Activated T-cell treated with anti-CD3 and anti-CD28 coated beads, Interleukin-2, amount 50 U/mL, for 4 hours (primary cell): Measurements from ENCODE around the gene DYSF. TPM values are rescaled to one million over a fixed set of nuclear protein-coding genes. Genes with fewer than 3 reads are reported as not detected.

ENCODE experiments used
- ATAC-seq, 2 donors: fragments of 200-7000 bp; cut with Tn5 transposase; one replicate each; pipeline ENCODE4 v1.10.0; 2021
- DNase-seq: peaks from one replicate; pipeline ENCODE4 v3.0.0-alpha.2; 2020
- H3K27me3 Mint-ChIP-seq: one replicate; pipeline ENCODE4 v1.8.0; 2021; ENCODE audit warnings: low read depth, mixed read lengths
- H3K36me3 Mint-ChIP-seq: one replicate; pipeline ENCODE4 v1.8.0; 2022; ENCODE audit warnings: mixed read lengths; ENCODE audit not compliant: insufficient read depth
- H3K4me1 Mint-ChIP-seq: one replicate; pipeline ENCODE4 v1.8.0; 2021; ENCODE audit warnings: low read depth, mixed read lengths
- H3K4me3 Mint-ChIP-seq: one replicate; pipeline ENCODE4 v1.8.0; 2021; ENCODE audit warnings: mild to moderate bottlenecking, moderate library complexity, mixed read lengths
- H3K9me3 Mint-ChIP-seq: one replicate; pipeline ENCODE4 v1.8.0; 2021; ENCODE audit warnings: mixed read lengths
- total RNA-seq, 3 donors: library from RNA; stranded (reverse); gene quantifications; one replicate each; pipeline ENCODE4 v1.2.1, GENCODE V29; 2021

Gene DYSF
- total RNA-seq, 3 donors from 2014 or later = 0.16 to 0.87 (median 0.25) TPM

- DNase-seq (no peak), ATAC-seq (no peak)
- H3K36me3 Mint-ChIP-seq = no peaks in the 10 kb centered on the region
- H3K4me1 Mint-ChIP-seq = no peaks in the 10 kb centered on the region
- H3K4me3 Mint-ChIP-seq = no peak overlapping the region
- no peaks in the 10 kb centered on the region for H3K9me3 Mint-ChIP-seq
- peaks cover 4% of the 10 kb centered on the region for H3K27me3 Mint-ChIP-seq
These were observed 261.4 kb downstream of the DYSF start for GRCh38 chr2:71714601-71715240.

- no peaks in the 10 kb centered on the region for H3K4me1 Mint-ChIP-seq
- peaks cover 4% of the 10 kb centered on the region for H3K27me3 Mint-ChIP-seq
- no peaks in the 10 kb centered on the region for H3K9me3 Mint-ChIP-seq
- H3K4me3 Mint-ChIP-seq = no peak overlapping the region
- DNase-seq (no peak), ATAC-seq (no peak)
- H3K36me3 Mint-ChIP-seq = no peaks in the 10 kb centered on the region
These were observed 261.9 kb downstream of the DYSF start for GRCh38 chr2:71715241-71715750.

GRCh38 chr2:71715951-71716696 lies 262.8 kb downstream of the DYSF start:
- ATAC-seq (no peak), DNase-seq (no peak)
- peaks cover 3% of the 10 kb centered on the region for H3K27me3 Mint-ChIP-seq
- no peaks in the 10 kb centered on the region for H3K9me3 Mint-ChIP-seq
- no peaks in the 10 kb centered on the region for H3K36me3 Mint-ChIP-seq
- no peak overlapping the region for H3K4me3 Mint-ChIP-seq
- no peaks in the 10 kb centered on the region for H3K4me1 Mint-ChIP-seq

GRCh38 chr2:71716697-71717624 lies 263.6 kb downstream of the DYSF start:
- Mint-ChIP-seq H3K27me3 (no peaks in the 10 kb centered on the region), H3K4me1 (no peaks in the 10 kb centered on the region), H3K36me3 (no peaks in the 10 kb centered on the region), H3K9me3 (peaks cover under 1% of the 10 kb centered on the region), H3K4me3 (no peak overlapping the region)
- ATAC-seq = no peak
- DNase-seq = no peak

GRCh38 chr2:71718686-71719085 lies 265.3 kb downstream of the DYSF start:
- ATAC-seq (no peak), DNase-seq (no peak)
- no peak overlapping the region for H3K4me3 Mint-ChIP-seq
- no peaks in the 10 kb centered on the region for H3K36me3 Mint-ChIP-seq
- H3K4me1 Mint-ChIP-seq = no peaks in the 10 kb centered on the region
- no peaks in the 10 kb centered on the region for H3K27me3 Mint-ChIP-seq
- peaks cover 8% of the 10 kb centered on the region for H3K9me3 Mint-ChIP-seq

- no peaks in the 10 kb centered on the region for H3K27me3 Mint-ChIP-seq
- no peaks in the 10 kb centered on the region for H3K4me1 Mint-ChIP-seq
- H3K4me3 Mint-ChIP-seq = no peak overlapping the region
- H3K9me3 Mint-ChIP-seq = peaks cover 8% of the 10 kb centered on the region
- H3K36me3 Mint-ChIP-seq = no peaks in the 10 kb centered on the region
- ATAC-seq (no peak), DNase-seq (no peak)
These were observed 266.3 kb downstream of the DYSF start for GRCh38 chr2:71719520-71720282.

- DNase-seq = no peak
- Mint-ChIP-seq H3K4me1 (no peaks in the 10 kb centered on the region), H3K27me3 (no peaks in the 10 kb centered on the region), H3K4me3 (no peak overlapping the region), H3K36me3 (no peaks in the 10 kb centered on the region), H3K9me3 (peaks cover 8% of the 10 kb centered on the region)
- ATAC-seq = no peak
These were observed 266.9 kb downstream of the DYSF start for GRCh38 chr2:71720283-71720560.

GRCh38 chr2:71720596-71721361 lies 267.4 kb downstream of the DYSF start:
- Mint-ChIP-seq H3K4me3 (no peak overlapping the region), H3K27me3 (no peaks in the 10 kb centered on the region), H3K9me3 (peaks cover 8% of the 10 kb centered on the region), H3K36me3 (no peaks in the 10 kb centered on the region), H3K4me1 (no peaks in the 10 kb centered on the region)
- no peak for DNase-seq
- no peak for ATAC-seq

- H3K27me3 Mint-ChIP-seq = no peaks in the 10 kb centered on the region
- H3K4me1 Mint-ChIP-seq = no peaks in the 10 kb centered on the region
- no peak overlapping the region for H3K4me3 Mint-ChIP-seq
- peaks cover 8% of the 10 kb centered on the region for H3K9me3 Mint-ChIP-seq
- no peaks in the 10 kb centered on the region for H3K36me3 Mint-ChIP-seq
- ATAC-seq = no peak
- no peak for DNase-seq
These were observed 268.0 kb downstream of the DYSF start for GRCh38 chr2:71721362-71721665.

- Mint-ChIP-seq H3K27me3 (no peaks in the 10 kb centered on the region), H3K9me3 (peaks cover 8% of the 10 kb centered on the region), H3K4me3 (no peak overlapping the region), H3K4me1 (no peaks in the 10 kb centered on the region), H3K36me3 (no peaks in the 10 kb centered on the region)
- DNase-seq (no peak), ATAC-seq (no peak)
These were observed 268.3 kb downstream of the DYSF start for GRCh38 chr2:71721669-71722068.

- no peaks in the 10 kb centered on the region for H3K27me3 Mint-ChIP-seq
- ATAC-seq = no peak
- no peak overlapping the region for H3K4me3 Mint-ChIP-seq
These were observed 268.9 kb downstream of the DYSF start for GRCh38 chr2:71722286-71722685.

GRCh38 chr2:71724793-71725192 lies 271.4 kb downstream of the DYSF start:
- no peaks in the 10 kb centered on the region for H3K4me1 Mint-ChIP-seq
- H3K4me3 Mint-ChIP-seq = no peak overlapping the region
- DNase-seq = no peak
- no peaks in the 10 kb centered on the region for H3K27me3 Mint-ChIP-seq
- no peak for ATAC-seq
- peaks cover 8% of the 10 kb centered on the region for H3K9me3 Mint-ChIP-seq
- H3K36me3 Mint-ChIP-seq = no peaks in the 10 kb centered on the region

More at GRCh38 chr2:71722286-71722685, 268.9 kb downstream of the DYSF start:
- Mint-ChIP-seq H3K36me3 (no peaks in the 10 kb centered on the region), H3K9me3 (peaks cover 8% of the 10 kb centered on the region), H3K4me1 (no peaks in the 10 kb centered on the region)
- DNase-seq = no peak

- Mint-ChIP-seq H3K9me3 (peaks cover 8% of the 10 kb centered on the region), H3K4me3 (no peak overlapping the region), H3K36me3 (no peaks in the 10 kb centered on the region), H3K4me1 (no peaks in the 10 kb centered on the region), H3K27me3 (no peaks in the 10 kb centered on the region)
- no peak for ATAC-seq
- DNase-seq = no peak
These were observed 272.5 kb downstream of the DYSF start for GRCh38 chr2:71725836-71726235.
